PFSK-1 (cell line): Measurements from ENCODE around the gene UVRAG.

Experiments
- FOXP2 ChIP-seq: optimal IDR thresholded peaks from 2 replicates; pipeline ENCODE3; 2011; ENCODE audit warnings: borderline replicate concordance, control low read depth, inconsistent platforms; ENCODE audit not compliant: insufficient read depth; ENCODE audit errors: extremely low read length, extremely low read depth
- POLR2AphosphoS5 ChIP-seq: IDR thresholded peaks from 2 replicates; pipeline ENCODE4 v1.6.1; 2012; ENCODE audit warnings: low read depth, mild to moderate bottlenecking, control low read depth, low read length, moderate library complexity
- SIN3A ChIP-seq: IDR thresholded peaks from 2 replicates; pipeline ENCODE4 v1.6.1; 2012; ENCODE audit warnings: mild to moderate bottlenecking, low read length, moderate library complexity, borderline replicate concordance; ENCODE audit not compliant: insufficient read depth
- TAF1 ChIP-seq: IDR thresholded peaks from 2 replicates; pipeline ENCODE4 v1.6.1; 2012; ENCODE audit warnings: low read length, control low read depth, borderline replicate concordance; ENCODE audit not compliant: insufficient read depth
- TF ChIP-seq, protein P1 (sequence below), 2 experiments: IDR thresholded peaks; 2 replicates each; pipeline versions ENCODE4 v1.6.1 to v1.8.0; 2011 to 2012; ENCODE audit warnings: low read depth in 2 of 2, low read length in 2 of 2, control low read depth in 1 of 2, inconsistent platforms in 1 of 2, mild to moderate bottlenecking in 1 of 2, moderate library complexity in 1 of 2; ENCODE audit not compliant: insufficient read depth in 1 of 2

DNA sequence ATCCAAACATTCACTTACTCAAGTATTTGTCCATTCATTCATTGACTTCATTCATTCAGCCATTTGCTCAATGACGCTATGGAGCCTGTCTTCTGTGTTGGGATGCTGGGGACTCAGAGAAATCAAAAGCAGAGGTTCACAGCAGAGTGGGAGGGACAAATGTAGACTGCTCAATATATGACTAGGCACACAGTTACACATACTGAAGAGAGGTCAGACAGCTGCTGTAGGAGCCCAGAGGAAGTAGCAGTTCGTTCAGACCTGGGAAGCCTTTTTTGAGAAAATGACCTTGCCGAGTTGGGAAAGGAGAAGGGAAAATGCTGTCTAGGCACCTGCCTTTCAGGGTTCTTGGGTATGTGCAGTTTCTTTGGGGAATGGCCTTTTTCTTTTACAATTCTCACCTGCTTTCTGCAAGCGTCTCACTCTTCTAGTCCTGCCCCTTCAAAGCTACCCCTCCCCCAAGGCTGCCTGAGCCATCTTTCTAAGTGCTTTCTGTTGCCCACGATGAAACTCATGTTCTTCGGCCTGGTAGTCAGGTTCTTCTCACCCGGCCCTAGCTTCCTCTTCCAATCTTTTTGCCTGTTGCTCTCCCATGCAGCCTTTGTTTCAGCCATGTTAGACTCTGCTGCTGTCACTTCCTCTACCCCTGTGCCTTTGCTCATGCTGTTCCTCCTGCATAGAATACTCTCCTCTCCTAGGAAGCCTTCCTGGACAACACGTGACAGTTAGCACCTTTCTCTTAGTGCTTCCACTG lies 4.2 kb upstream of the UVRAG start:
- TF ChIP-seq POLR2AphosphoS5 (no peak), TAF1 (no peak), FOXP2 (no peak), SIN3A (no peak)
- TF ChIP-seq, protein P1, sequence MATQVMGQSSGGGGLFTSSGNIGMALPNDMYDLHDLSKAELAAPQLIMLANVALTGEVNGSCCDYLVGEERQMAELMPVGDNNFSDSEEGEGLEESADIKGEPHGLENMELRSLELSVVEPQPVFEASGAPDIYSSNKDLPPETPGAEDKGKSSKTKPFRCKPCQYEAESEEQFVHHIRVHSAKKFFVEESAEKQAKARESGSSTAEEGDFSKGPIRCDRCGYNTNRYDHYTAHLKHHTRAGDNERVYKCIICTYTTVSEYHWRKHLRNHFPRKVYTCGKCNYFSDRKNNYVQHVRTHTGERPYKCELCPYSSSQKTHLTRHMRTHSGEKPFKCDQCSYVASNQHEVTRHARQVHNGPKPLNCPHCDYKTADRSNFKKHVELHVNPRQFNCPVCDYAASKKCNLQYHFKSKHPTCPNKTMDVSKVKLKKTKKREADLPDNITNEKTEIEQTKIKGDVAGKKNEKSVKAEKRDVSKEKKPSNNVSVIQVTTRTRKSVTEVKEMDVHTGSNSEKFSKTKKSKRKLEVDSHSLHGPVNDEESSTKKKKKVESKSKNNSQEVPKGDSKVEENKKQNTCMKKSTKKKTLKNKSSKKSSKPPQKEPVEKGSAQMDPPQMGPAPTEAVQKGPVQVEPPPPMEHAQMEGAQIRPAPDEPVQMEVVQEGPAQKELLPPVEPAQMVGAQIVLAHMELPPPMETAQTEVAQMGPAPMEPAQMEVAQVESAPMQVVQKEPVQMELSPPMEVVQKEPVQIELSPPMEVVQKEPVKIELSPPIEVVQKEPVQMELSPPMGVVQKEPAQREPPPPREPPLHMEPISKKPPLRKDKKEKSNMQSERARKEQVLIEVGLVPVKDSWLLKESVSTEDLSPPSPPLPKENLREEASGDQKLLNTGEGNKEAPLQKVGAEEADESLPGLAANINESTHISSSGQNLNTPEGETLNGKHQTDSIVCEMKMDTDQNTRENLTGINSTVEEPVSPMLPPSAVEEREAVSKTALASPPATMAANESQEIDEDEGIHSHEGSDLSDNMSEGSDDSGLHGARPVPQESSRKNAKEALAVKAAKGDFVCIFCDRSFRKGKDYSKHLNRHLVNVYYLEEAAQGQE (IDR thresholded peaks at IDR 0.05; ENCODE audit: insufficient read depth in 1 of 2, low read depth in 2 of 2, low read length in 2 of 2) = no peak
